Posterior cingulate gyrus (tissue), 11 donors: ENCODE results near the gene PLXNA2.

Source experiments
- DNase-seq, 10 donors: peaks; one replicate each; pipeline versions ENCODE4 v3.0.0 to v3.0.0-alpha.2; 2020 to 2021; ENCODE audit warnings: mixed read lengths in 3 of 10
- intact Hi-C: fragments of 100-400 bp; cut with DNase I; formaldehyde crosslinking; loops from one replicate; pipeline ENCODE4 v1.15.1; 2023

PLXNA2 gene

GRCh38 chr1:208084764-208085163, 159.4 kb downstream of the PLXNA2 start:
- intact Hi-C loops, result loop anchor here (5.0 to 10.0 kb wide), 2 partner anchors 90 to 153 kb away; no protein-coding TSS in a partner anchor
- peak in 1 of 10 donors; percentile 22 for DNase-seq

DNA sequence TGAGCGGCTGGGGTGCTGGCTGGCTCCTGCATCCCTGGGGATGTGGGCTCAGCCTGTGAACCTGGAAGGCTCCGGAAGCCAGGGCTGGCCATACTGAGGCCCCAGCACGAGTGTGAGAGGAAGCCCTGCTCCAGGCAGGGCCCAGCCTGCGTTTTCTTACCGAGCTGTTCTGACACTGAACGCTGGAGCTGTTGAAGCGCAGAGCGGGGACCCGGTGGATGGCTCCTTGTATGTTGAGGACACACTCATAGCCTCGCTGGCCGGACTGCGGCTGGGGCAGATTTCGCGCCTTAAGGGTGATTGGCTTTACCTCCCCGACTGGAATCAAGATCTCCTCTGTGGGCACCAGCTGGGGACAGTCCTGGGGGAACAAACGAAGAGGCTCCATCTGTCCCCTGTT, 160.0 kb downstream of the PLXNA2 start:
- intact Hi-C loops, result loop anchor here (5.0 to 10.0 kb wide), 2 partner anchors 91 to 153 kb away; no protein-coding TSS in a partner anchor

GRCh38 chr1:208083715-208084085, 160.5 kb downstream of the PLXNA2 start:
- no peak for DNase-seq
- intact Hi-C loops, result loop anchor here (5.0 to 10.0 kb wide), 2 partner anchors 91 to 154 kb away; no protein-coding TSS in a partner anchor

More for the DNA sequence above, 160.0 kb downstream of the PLXNA2 start:
- peak in 1 of 10 donors; percentile 15 for DNase-seq

DNA sequence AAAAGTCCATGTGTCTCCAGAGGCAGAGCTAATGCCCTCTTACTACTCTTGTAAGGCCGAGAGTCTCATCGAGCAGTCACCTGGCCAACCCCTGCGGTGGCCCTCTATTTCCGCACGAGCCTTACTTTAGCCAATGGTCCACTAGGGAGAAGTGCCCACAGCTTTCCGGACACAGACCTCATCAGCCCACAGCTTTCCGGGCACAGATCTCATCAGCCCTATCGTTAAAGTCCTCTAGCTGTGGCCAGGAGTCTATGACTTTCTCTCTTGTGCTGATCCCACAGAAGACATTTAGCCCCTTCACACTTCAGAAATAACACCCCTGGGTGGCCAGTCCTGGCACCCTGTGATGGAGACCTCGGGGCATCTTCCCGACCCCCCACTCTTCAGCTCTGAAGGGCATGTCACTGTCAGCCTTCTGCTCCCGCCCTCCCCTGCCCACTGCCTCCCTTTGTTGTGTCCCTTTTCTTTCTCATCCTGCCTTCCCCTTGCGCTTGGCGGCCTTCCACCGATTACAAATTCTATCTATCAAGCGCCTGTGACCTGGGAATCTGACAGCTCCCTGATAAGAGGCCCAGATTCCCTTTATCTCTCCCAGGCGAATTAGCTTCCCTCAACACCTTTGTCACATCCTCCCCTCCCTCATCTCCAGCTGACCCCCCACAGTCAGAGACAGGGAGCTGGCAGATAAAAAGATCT, 161.0 kb downstream of the PLXNA2 start:
- DNase-seq, result no peak
- intact Hi-C loops, result loop anchor here (5.0 to 10.0 kb wide), 2 partner anchors 92 to 154 kb away; no protein-coding TSS in a partner anchor

DNA sequence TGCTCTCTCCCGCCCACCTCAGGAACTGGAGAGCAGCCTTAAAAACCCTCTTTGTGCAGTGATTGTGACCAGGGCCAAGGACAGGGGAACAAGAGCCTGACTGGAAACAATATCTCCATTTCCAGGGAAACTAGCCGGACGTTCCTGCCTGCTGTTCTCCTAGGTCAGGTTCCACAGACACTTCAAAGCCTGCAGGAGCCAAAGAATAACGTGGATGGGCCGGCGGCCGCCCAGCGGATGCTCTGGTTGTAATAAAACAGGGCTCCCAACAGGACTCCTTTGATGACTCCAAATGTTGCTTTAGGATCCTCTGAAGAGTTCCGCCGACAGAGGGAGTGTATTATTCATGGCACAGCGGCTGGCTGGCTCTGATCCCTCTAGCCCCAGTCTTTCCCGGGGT, 162.2 kb downstream of the PLXNA2 start:
- intact Hi-C loops, result loop anchor here (5.0 to 10.0 kb wide), 2 partner anchors 93 to 155 kb away; no protein-coding TSS in a partner anchor
- DNase-seq, result peak in 4 of 10 donors; percentile 28 to 74 (median 50)

- DNase-seq, result peak in 7 of 10 donors; percentile 45 to 92 (median 59)
- intact Hi-C loops, result loop anchor here (5.0 to 10.0 kb wide), 2 partner anchors 94 to 157 kb away; no protein-coding TSS in a partner anchor
These were observed 163.5 kb downstream of the PLXNA2 start for GRCh38 chr1:208080396-208081286.

DNA sequence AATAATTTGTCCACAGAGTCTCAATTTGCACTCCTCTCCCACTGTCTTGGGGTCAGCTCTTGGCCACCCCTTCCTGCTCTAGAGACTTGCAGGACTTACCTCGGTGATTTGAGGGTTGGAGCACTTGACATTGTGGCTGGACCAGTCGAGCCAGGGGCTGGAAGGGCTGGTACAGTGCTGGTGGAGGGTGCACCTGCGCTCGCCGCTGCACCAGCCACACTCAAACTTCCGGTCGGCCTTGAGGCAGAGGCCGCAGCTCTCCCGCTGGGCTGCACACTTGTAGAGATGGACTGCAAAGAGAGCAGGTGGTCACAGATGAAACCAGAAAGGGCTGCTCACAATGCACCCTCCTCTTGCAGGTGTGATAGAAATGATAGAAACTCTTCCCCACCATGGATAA, 165.0 kb downstream of the PLXNA2 start:
- intact Hi-C loops, result loop anchor here (5.0 kb wide), 1 partner anchor 168 kb away; no protein-coding TSS in a partner anchor

DNA sequence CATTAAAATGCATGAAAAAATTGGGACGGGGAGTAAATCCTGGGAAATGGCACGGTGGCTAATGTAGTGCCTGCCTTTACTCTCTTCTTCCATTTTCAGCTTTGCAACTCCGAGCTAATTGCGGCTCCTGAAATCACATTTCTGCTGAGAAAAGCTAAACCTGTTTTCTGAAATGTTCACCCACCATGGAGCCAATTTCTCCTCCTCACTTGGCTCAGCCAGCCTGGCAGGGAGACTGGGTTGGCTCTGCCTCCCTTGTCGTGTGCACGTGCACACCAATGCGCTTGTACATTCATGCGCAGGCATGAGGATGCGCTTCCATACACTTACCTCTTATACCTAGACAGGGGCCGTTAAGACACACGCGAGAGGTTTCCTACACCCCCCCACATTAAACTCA, 165.4 kb downstream of the PLXNA2 start:
- intact Hi-C loops, result loop anchor here (5.0 kb wide), 1 partner anchor 169 kb away; no protein-coding TSS in a partner anchor
- DNase-seq, result peak in 8 of 10 donors; percentile 43 to 93 (median 66)

More for the DNA sequence above, 165.0 kb downstream of the PLXNA2 start:
- no peak for DNase-seq

GRCh38 chr1:208077232-208078075, 166.7 kb downstream of the PLXNA2 start:
- peak in 8 of 10 donors; percentile 26 to 91 (median 54) for DNase-seq
- intact Hi-C loops, result loop anchor here (5.0 kb wide), 1 partner anchor 170 kb away; no protein-coding TSS in a partner anchor

DNA sequence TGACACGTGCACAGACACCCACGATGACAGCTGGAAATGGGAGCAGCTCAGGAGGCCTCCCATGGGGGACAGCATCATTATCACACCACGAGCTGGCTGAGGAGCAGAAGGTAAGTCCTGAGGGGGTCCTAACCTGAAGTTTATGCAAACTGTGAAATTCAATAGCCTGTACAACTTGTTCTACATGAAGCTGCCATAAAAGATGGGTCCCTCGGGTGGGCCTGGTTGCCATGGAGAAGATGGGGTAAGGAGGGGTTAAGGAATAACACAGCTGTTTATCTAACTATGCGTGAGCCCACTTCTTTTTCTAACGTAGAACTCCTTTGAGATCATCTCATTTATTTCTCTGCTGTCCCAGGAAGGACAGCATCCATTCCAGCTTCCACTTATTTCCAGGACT, 169.8 kb downstream of the PLXNA2 start:
- DNase-seq, result no peak
- intact Hi-C loops, result no loop called here

DNA sequence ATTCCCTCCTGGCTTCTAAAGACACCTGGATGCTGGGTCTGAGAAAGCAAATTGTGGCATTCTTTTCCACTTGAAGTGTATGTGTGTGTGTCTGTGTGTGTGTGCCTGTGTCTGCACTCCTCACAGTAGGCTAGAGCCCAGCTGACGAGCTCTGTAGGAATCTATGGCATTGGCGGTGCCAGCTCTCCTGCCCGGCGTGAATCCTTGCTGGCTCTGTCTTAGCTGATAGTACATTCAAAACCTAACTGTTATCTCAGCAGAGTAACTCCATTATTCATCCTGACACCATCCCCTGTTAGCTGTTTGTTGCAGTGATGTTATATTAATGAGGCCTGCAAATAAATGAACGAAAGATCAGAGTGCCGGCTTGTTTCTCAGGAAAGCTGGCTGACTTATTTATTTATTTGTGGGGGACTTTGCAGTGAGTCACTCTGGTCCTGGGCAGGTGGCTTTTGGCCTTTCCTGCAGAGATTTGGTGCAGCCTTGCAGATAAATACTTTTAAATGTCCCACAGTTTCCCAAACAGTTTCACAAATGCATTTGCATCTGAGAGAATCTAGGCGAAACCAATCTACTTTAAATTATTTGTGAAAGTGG, 172.7 kb downstream of the PLXNA2 start:
- intact Hi-C loops, result no loop called here

GRCh38 chr1:208069908-208070307, 174.3 kb downstream of the PLXNA2 start:
- intact Hi-C loops, result no loop called here
- DNase-seq, result no peak

More for the DNA sequence above, 172.7 kb downstream of the PLXNA2 start:
- peak in 1 of 10 donors; percentile 75 for DNase-seq

GRCh38 chr1:208069317-208069716, 174.9 kb downstream of the PLXNA2 start:
- intact Hi-C loops, result no loop called here
- DNase-seq, result peak in 1 of 10 donors; percentile 68

DNA sequence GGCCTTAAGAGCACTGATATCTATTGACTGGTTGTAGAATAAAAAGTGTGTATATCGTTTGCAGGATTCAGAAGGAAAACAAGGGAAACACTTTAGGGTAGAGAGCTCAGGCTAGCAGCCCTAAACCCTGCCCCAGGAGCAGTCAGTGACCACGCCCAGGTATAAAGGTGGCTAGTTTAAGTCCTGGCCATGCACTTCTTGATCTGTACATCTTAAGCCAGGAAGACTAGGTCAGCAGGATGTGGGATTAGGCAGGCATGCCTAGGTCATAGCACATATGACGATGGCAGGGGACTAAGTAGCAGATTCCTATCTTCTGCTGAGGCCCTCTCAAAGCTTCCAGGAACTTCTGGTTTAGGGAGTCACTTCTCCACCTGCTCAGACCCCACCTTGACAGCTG, 175.3 kb downstream of the PLXNA2 start:
- intact Hi-C loops, result no loop called here
- no peak for DNase-seq

DNA sequence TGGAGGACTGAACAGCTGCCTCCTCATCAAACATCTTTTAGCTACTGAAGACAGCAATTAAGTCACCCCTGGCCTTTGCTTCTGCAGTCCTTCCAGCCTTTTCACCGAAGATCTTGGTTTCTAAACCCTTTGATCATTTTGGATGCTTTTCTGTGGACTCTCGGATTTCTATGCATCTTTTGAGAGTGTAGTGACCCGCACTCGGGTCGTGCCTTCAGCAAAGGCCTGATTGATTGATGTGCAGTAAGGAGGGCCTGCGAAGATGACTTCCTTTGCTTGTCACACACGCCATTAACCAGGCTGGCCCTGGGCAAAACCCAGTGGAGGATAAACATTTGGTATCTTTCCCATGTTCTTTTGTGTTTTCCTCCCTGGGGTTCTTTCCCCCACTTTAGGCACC, 175.8 kb downstream of the PLXNA2 start:
- intact Hi-C loops, result no loop called here
- no peak for DNase-seq

- DNase-seq, result no peak
- intact Hi-C loops, result no loop called here
These were observed 177.6 kb downstream of the PLXNA2 start for GRCh38 chr1:208066583-208066982.

DNA sequence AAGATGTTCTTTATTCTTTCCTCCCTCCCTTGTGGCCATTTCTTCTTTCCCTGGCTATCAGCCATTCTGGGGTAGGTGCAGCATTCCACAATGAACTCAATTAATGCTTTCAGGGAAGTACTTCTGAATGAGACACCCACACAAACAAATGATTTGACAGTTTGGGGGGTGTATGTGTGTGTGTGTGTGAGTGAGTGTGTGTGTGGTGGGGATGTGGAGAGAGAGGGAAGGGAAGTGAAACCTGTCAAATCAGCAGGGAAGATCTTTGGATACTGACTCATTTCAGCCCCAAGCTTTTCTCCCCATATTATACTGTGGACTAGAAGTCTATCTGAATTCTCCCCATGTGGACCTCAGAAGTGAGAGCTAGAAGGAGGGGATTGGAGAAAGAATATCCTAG, 178.3 kb downstream of the PLXNA2 start:
- intact Hi-C loops, result no loop called here
- DNase-seq, result no peak

- DNase-seq, result no peak
- intact Hi-C loops, result no loop called here
These were observed 182.6 kb downstream of the PLXNA2 start for GRCh38 chr1:208061632-208062031.

DNA sequence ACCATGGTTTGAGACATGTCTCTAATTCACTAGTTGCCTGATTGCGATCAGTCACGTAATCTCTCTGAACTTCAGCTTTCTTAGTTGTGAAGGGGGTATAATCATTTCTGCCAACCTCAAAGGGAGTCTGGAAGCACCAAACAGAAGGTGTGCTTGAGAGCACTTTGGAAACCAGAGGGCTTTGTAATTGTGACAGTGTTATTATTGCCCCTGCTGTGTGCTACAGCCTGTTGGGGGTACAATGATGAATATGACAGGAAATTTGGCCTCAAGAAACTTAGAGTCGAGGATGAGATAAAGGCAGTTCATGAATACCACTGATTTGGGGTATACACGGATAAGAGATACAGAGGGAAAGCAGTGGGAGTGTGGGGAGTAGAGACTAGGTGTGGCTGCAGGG, 183.1 kb downstream of the PLXNA2 start:
- intact Hi-C loops, result no loop called here
- no peak for DNase-seq
